HG03175 (cell line): ENCODE measurements around the gene SCUBE1.

Source experiments
- ATAC-seq: cut with Tn5 transposase; IDR thresholded peaks from one replicate; pipeline ENCODE4 v1.9.1; 2021; ENCODE audit warnings: mild to moderate bottlenecking, moderate library complexity; ENCODE audit not compliant: unreplicated experiment

SCUBE1 gene

GRCh38 chr22:43220625-43221380 lies 122.4 kb downstream of the SCUBE1 start:
- no peak for ATAC-seq

GRCh38 chr22:43218786-43219185 lies 124.4 kb downstream of the SCUBE1 start:
- ATAC-seq, result no peak

GRCh38 chr22:43217285-43218030 lies 125.7 kb downstream of the SCUBE1 start:
- ATAC-seq, result no peak

- ATAC-seq, result no peak
Measured at GRCh38 chr22:43216738-43217137, 126.4 kb downstream of the SCUBE1 start.

- ATAC-seq, result no peak
Measured at GRCh38 chr22:43213962-43214361, 129.2 kb downstream of the SCUBE1 start.

- ATAC-seq, result no peak
Measured at GRCh38 chr22:43213051-43213450, 130.1 kb downstream of the SCUBE1 start.

GRCh38 chr22:43212434-43212952 lies 130.7 kb downstream of the SCUBE1 start:
- no peak for ATAC-seq

GRCh38 chr22:43211941-43212433 lies 131.2 kb downstream of the SCUBE1 start:
- no peak for ATAC-seq

GRCh38 chr22:43210631-43211515 lies 132.3 kb downstream of the SCUBE1 start:
- ATAC-seq, result no peak

- ATAC-seq, result no peak
Measured at GRCh38 chr22:43209971-43210370, 133.2 kb downstream of the SCUBE1 start.

GRCh38 chr22:43209523-43209890 lies 133.7 kb downstream of the SCUBE1 start:
- ATAC-seq, result no peak

GRCh38 chr22:43208703-43209522 lies 134.3 kb downstream of the SCUBE1 start:
- no peak for ATAC-seq

- no peak for ATAC-seq
Measured at GRCh38 chr22:43207849-43208702, 135.1 kb downstream of the SCUBE1 start.

- no peak for ATAC-seq
Measured at GRCh38 chr22:43207386-43207785, 135.8 kb downstream of the SCUBE1 start.

GRCh38 chr22:43206509-43207161 lies 136.5 kb downstream of the SCUBE1 start:
- no peak for ATAC-seq

- no peak for ATAC-seq
Measured at GRCh38 chr22:43205748-43206508, 137.2 kb downstream of the SCUBE1 start.

- no peak for ATAC-seq
Measured at GRCh38 chr22:43205261-43205691, 137.9 kb downstream of the SCUBE1 start.

GRCh38 chr22:43203471-43203981 lies 139.6 kb downstream of the SCUBE1 start:
- ATAC-seq, result no peak
